ENCODE measurements around the gene UQCC2. TPM values are rescaled to one million over a fixed set of nuclear protein-coding genes. Genes with fewer than 3 reads are reported as not detected.

The UQCC2 gene
- total and polyA plus RNA-seq, 2 of the 4 experiments (the other 2 are of a cell fraction), result 13.8 to 34.5 TPM

GRCh38 chr6:33709605-33710295 is 1.8 kb downstream of the UQCC2 start (continued):
- no peak for TF ChIP-seq RFX5 (IDR thresholded peaks at IDR 0.05; ENCODE audit: low read depth, low read length)

- no peak overlapping the region for H2BK5ac ChIP-seq (ENCODE audit: low read depth, low read length, poor library complexity, severe bottlenecking)
- no peak overlapping the region for H2BK20ac ChIP-seq (ENCODE audit: low read depth, low read length)
- in situ Hi-C loops (cut with MboI; ENCODE audit: low sequenced_read_pairs) (loop anchor here (10.0 kb wide), 1 partner anchor 254 kb away; the partner anchor contains the start of gene ZBTB9), dilution Hi-C loops (cut with HindIII; ENCODE audit: low sequenced_read_pairs, unreplicated experiment) (no loop called here), intact Hi-C loops (cut with micrococcal nuclease) (no loop called here)
- H2AFZ ChIP-seq (replicated peaks; ENCODE audit: low read length, poor library complexity), result no peak overlapping the region
- 85% methylated on average over 4 of the region's 10 CpGs; no CpG with 5 or more reads in 1 of the 2 experiments for WGBS, 2 experiments (ENCODE audit: extremely low coverage in 2 of 2, insufficient read length in 1 of 2)
- no peaks in the 10 kb centered on the region for H3K27me3 ChIP-seq (ENCODE audit: control insufficient read depth, insufficient read depth, low read length)
- H3K18ac ChIP-seq (ENCODE audit: low read depth, low read length), result no peak overlapping the region
- H2BK120ac ChIP-seq (ENCODE audit: low read depth, low read length), result no peak overlapping the region
- no peak overlapping the region for H3K14ac ChIP-seq (replicated peaks; ENCODE audit: low read depth, low read length)
- peaks cover 15% of the 10 kb centered on the region for H3K9me1 ChIP-seq (ENCODE audit: insufficient read depth, low read length)
- H3K4ac ChIP-seq (ENCODE audit: low read depth, low read length), result no peak overlapping the region
- H3K4me2 ChIP-seq (ENCODE audit: low read depth, low read length), result no peak overlapping the region
- H3K36me3 ChIP-seq (ENCODE audit: control insufficient read depth, insufficient read depth, low read length), result peaks cover 9% of the 10 kb centered on the region
- no peak overlapping the region for H4K5ac ChIP-seq (ENCODE audit: low read depth, low read length)
- no peaks in the 10 kb centered on the region for H4K20me1 ChIP-seq (ENCODE audit: insufficient read depth, low read length)
- DNase-seq, result no peak
- H3K4me3 ChIP-seq (ENCODE audit: insufficient read depth, low read depth, low read length), result no peak overlapping the region
- peaks cover 17 to 47% of the 10 kb centered on the region in 2 experiments for H3K79me1 ChIP-seq (ENCODE audit: low read depth in 1 of 2, low read length in 2 of 2)
- H3K9me3 ChIP-seq (ENCODE audit: control insufficient read depth, insufficient read depth, low read length), result no peaks in the 10 kb centered on the region
- H4K8ac ChIP-seq (ENCODE audit: low read depth in 2 of 2, low read length in 2 of 2), result no peak overlapping the region
- H3K27ac ChIP-seq (ENCODE audit: insufficient read depth, low read length), result no peak overlapping the region
- no peak overlapping the region for H3K9ac ChIP-seq (ENCODE audit: low read depth, low read length)
- H4K91ac ChIP-seq (ENCODE audit: insufficient read depth, low read depth, low read length), result no peak overlapping the region
- no peak overlapping the region for H2AK9ac ChIP-seq (replicated peaks; ENCODE audit: low read depth, low read length, poor library complexity)
- H2BK15ac ChIP-seq (ENCODE audit: low read depth, low read length), result no peak overlapping the region
- POLR2A ChIA-PET (ENCODE audit: unreplicated experiment), result no interaction called here
- no peak overlapping the region for H3K56ac ChIP-seq (ENCODE audit: extremely low read depth, insufficient read depth, low read length)
- H2AK5ac ChIP-seq (ENCODE audit: low read depth, low read length), result no peak overlapping the region
- no TSS peak for BruUV-seq (replicated peaks)
- H3K23ac ChIP-seq (ENCODE audit: low read depth, low read length), result no peak overlapping the region
- peaks cover 7% of the 10 kb centered on the region for H3K4me1 ChIP-seq (ENCODE audit: control insufficient read depth, insufficient read depth, low read length)
- CTCF ChIA-PET, result no interaction called here
- no peak for ATAC-seq (ENCODE audit: low read depth)
- TF ChIP-seq CHD1 (IDR thresholded peaks at IDR 0.05; ENCODE audit: low read depth, low read length) (no peak), MXI1 (IDR thresholded peaks at IDR 0.05; ENCODE audit: borderline replicate concordance, low read depth, low read length) (no peak), MAFK (IDR thresholded peaks at IDR 0.05; ENCODE audit: low read depth, low read length) (no peak), RFX5 (IDR thresholded peaks at IDR 0.05; ENCODE audit: low read depth, low read length) (no peak), NFE2L2 (IDR thresholded peaks at IDR 0.05; ENCODE audit: low read depth, low read length) (no peak), BHLHE40 (IDR thresholded peaks at IDR 0.05; ENCODE audit: low read depth, low read length) (no peak), RAD21 (IDR thresholded peaks at IDR 0.05; ENCODE audit: low read length) (no peak), USF2 (IDR thresholded peaks at IDR 0.05; ENCODE audit: low read depth, low read length) (no peak), ELK1 (IDR thresholded peaks at IDR 0.05; ENCODE audit: borderline replicate concordance, low read depth, low read length) (no peak), FOS (IDR thresholded peaks at IDR 0.05; ENCODE audit: low read depth, low read length) (no peak), MAZ (IDR thresholded peaks at IDR 0.05; ENCODE audit: borderline replicate concordance, low read depth, low read length) (no peak), SMC3 (IDR thresholded peaks at IDR 0.05; ENCODE audit: low read depth, low read length) (no peak), CEBPB (IDR thresholded peaks at IDR 0.05; ENCODE audit: low read depth, low read length) (no peak), POLR2A (IDR thresholded peaks at IDR 0.05; ENCODE audit: low read depth, low read length) (no peak), RCOR1 (IDR thresholded peaks at IDR 0.05; ENCODE audit: insufficient replicate concordance, low read length) (no peak)
Observed at GRCh38 chr6:33708516-33709204, 2.8 kb downstream of the UQCC2 start.

All from IMR-90 (cell line).